ENCODE measurements around the gene BCL2L15. TPM values are rescaled to one million over a fixed set of nuclear protein-coding genes. Genes with fewer than 3 reads are reported as not detected.

Gene BCL2L15
- total and polyA plus RNA-seq, 2 donors (not counting 3 experiments of a cell fraction or from before 2014, with no cell fraction given), result 0.28 to 0.29 TPM

- FAIRE-seq (no peak), DNase-seq (ENCODE audit: low read depth, low spot score) (no peak)
- Histone ChIP-seq H3K4me3 (replicated peaks in 1 of 3; ENCODE audit: insufficient read depth in 1 of 3, low read depth in 1 of 3, low read length in 3 of 3) (no peak overlapping the region), H2AFZ (ENCODE audit: low read depth, low read length) (no peak overlapping the region), H3K9me1 (replicated peaks; ENCODE audit: control insufficient read depth, extremely low read depth, insufficient read depth, low read length) (no peaks in the 10 kb centered on the region), H3K9me3 (replicated peaks; ENCODE audit: control insufficient read depth, insufficient read depth, low read length) (no peaks in the 10 kb centered on the region), H3K9ac (replicated peaks; ENCODE audit: extremely low read depth, insufficient read depth, low read length) (no peak overlapping the region), H3K79me2 (ENCODE audit: control insufficient read depth, insufficient read depth, low read length) (no peaks in the 10 kb centered on the region), H3K4me2 (ENCODE audit: insufficient read depth, low read length) (no peak overlapping the region), H3K4me1 (ENCODE audit: control insufficient read depth, extremely low read depth, insufficient read depth, low read length) (peaks cover 5% of the 10 kb centered on the region), H3K27ac (ENCODE audit: insufficient read depth, low read depth, low read length) (no peak overlapping the region), H3K36me3 (ENCODE audit: control insufficient read depth in 2 of 2, extremely low read depth in 1 of 2, insufficient read depth in 2 of 2, low read length in 2 of 2) (peaks cover 13 to 17% of the 10 kb centered on the region in 2 experiments), H3K27me3 (ENCODE audit: control insufficient read depth in 2 of 2, insufficient read depth in 2 of 2, low read length in 2 of 2) (no peaks in the 10 kb centered on the region), H4K20me1 (replicated peaks; ENCODE audit: control insufficient read depth, extremely low read depth, insufficient read depth, low read length) (no peaks in the 10 kb centered on the region)
- ChIA-PET POLR2A (no interaction called here), CTCF (interaction anchor here (0.6 to 2.2 kb wide), 4 partner anchors 9 to 755 kb away, joined by 3 to 11 read pairs (median 4); partner anchors contain the start of gene AP4B1)
- intact Hi-C loops (cut with micrococcal nuclease) (no loop called here), dilution Hi-C loops (cut with MboI; ENCODE audit: extremely low pct_ligation_motif_present, low sequenced_read_pairs) (no loop called here)
- no TSS peak for BruUV-seq (replicated peaks)
- TF ChIP-seq JUN (IDR thresholded peaks at IDR 0.05; ENCODE audit: borderline replicate concordance, insufficient read depth, insufficient read length, low read depth) (no peak), EZH2 (IDR thresholded peaks at IDR 0.05; ENCODE audit: borderline replicate concordance, low read depth, low read length, severe bottlenecking) (no peak), GATA2 (IDR thresholded peaks at IDR 0.05; ENCODE audit: insufficient read depth, insufficient read length, low read depth, low read length) (no peak), MYC (IDR thresholded peaks at IDR 0.05; ENCODE audit: low read depth, low read length) (no peak), FOS (IDR thresholded peaks at IDR 0.05; ENCODE audit: borderline replicate concordance, insufficient read depth, low read length) (no peak), MAX (IDR thresholded peaks at IDR 0.05; ENCODE audit: insufficient read depth, insufficient read length) (no peak)
Observed at GRCh38 chr1:113895098-113895497, 7.7 kb upstream of the BCL2L15 start.

DNA sequence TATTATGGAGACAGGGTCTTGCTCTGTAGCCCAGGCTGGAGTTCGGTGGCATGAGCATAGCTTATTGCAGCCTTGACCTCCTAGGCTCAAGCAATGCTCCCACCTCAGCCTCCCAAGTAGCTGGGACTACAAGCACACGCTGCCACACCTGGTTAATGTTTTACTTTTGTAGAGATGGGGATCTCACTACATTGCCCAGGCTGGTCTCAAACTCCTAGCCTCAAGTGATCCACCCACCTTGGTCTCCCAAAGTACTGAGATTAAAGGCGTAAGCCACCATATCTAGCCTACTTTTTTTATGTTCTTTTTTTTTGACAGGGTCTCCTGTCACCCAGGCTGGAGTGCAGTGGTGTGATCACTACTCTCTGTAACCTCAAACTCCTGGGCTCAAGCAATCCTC lies 5.9 kb upstream of the BCL2L15 start:
- ChIA-PET CTCF (interaction anchor here (0.9 kb wide), 1 partner anchor 12 kb away, joined by 3 read pairs; no protein-coding TSS in a partner anchor), POLR2A (no interaction called here)
- Histone ChIP-seq H2AFZ (ENCODE audit: low read depth, low read length) (no peak overlapping the region), H3K9ac (replicated peaks; ENCODE audit: extremely low read depth, insufficient read depth, low read length) (no peak overlapping the region), H3K4me1 (ENCODE audit: control insufficient read depth, extremely low read depth, insufficient read depth, low read length) (peaks cover 5% of the 10 kb centered on the region), H3K27me3 (ENCODE audit: control insufficient read depth in 2 of 2, insufficient read depth in 2 of 2, low read length in 2 of 2) (no peaks in the 10 kb centered on the region), H3K79me2 (ENCODE audit: control insufficient read depth, insufficient read depth, low read length) (no peaks in the 10 kb centered on the region), H3K27ac (ENCODE audit: insufficient read depth, low read depth, low read length) (no peak overlapping the region), H3K9me1 (replicated peaks; ENCODE audit: control insufficient read depth, extremely low read depth, insufficient read depth, low read length) (no peaks in the 10 kb centered on the region), H3K4me2 (ENCODE audit: insufficient read depth, low read length) (no peak overlapping the region), H3K36me3 (ENCODE audit: control insufficient read depth in 2 of 2, extremely low read depth in 1 of 2, insufficient read depth in 2 of 2, low read length in 2 of 2) (peaks cover 8 to 11% of the 10 kb centered on the region in 2 experiments), H3K9me3 (replicated peaks; ENCODE audit: control insufficient read depth, insufficient read depth, low read length) (no peaks in the 10 kb centered on the region), H3K4me3 (replicated peaks in 1 of 3; ENCODE audit: insufficient read depth in 1 of 3, low read depth in 1 of 3, low read length in 3 of 3) (no peak overlapping the region), H4K20me1 (replicated peaks; ENCODE audit: control insufficient read depth, extremely low read depth, insufficient read depth, low read length) (no peaks in the 10 kb centered on the region)
- FAIRE-seq (no peak), DNase-seq (ENCODE audit: low read depth, low spot score) (no peak)
- no TSS peak for BruUV-seq (replicated peaks)
- intact Hi-C loops (cut with micrococcal nuclease), result no loop called here
- TF ChIP-seq MAX (IDR thresholded peaks at IDR 0.05; ENCODE audit: insufficient read depth, insufficient read length) (no peak), FOS (IDR thresholded peaks at IDR 0.05; ENCODE audit: borderline replicate concordance, insufficient read depth, low read length) (no peak), EZH2 (IDR thresholded peaks at IDR 0.05; ENCODE audit: borderline replicate concordance, low read depth, low read length, severe bottlenecking) (no peak), MYC (IDR thresholded peaks at IDR 0.05; ENCODE audit: low read depth, low read length) (no peak), POLR2AphosphoS5 (IDR thresholded peaks at IDR 0.05; ENCODE audit: insufficient read depth, low read depth, low read length) (no peak), JUN (IDR thresholded peaks at IDR 0.05; ENCODE audit: borderline replicate concordance, insufficient read depth, insufficient read length, low read depth) (no peak)
- TF ChIP-seq, protein P1, sequence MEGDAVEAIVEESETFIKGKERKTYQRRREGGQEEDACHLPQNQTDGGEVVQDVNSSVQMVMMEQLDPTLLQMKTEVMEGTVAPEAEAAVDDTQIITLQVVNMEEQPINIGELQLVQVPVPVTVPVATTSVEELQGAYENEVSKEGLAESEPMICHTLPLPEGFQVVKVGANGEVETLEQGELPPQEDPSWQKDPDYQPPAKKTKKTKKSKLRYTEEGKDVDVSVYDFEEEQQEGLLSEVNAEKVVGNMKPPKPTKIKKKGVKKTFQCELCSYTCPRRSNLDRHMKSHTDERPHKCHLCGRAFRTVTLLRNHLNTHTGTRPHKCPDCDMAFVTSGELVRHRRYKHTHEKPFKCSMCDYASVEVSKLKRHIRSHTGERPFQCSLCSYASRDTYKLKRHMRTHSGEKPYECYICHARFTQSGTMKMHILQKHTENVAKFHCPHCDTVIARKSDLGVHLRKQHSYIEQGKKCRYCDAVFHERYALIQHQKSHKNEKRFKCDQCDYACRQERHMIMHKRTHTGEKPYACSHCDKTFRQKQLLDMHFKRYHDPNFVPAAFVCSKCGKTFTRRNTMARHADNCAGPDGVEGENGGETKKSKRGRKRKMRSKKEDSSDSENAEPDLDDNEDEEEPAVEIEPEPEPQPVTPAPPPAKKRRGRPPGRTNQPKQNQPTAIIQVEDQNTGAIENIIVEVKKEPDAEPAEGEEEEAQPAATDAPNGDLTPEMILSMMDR (IDR thresholded peaks at IDR 0.05; ENCODE audit: extremely low read depth in 1 of 2, insufficient read depth in 1 of 2, low read depth in 1 of 2, low read length in 2 of 2), result no peak
- dilution Hi-C loops (cut with MboI; ENCODE audit: extremely low pct_ligation_motif_present, low sequenced_read_pairs), result no loop called here

Measured in endothelial cell of umbilical vein (primary cell).